Measurements from ENCODE around the gene ABCC2.

DNA sequence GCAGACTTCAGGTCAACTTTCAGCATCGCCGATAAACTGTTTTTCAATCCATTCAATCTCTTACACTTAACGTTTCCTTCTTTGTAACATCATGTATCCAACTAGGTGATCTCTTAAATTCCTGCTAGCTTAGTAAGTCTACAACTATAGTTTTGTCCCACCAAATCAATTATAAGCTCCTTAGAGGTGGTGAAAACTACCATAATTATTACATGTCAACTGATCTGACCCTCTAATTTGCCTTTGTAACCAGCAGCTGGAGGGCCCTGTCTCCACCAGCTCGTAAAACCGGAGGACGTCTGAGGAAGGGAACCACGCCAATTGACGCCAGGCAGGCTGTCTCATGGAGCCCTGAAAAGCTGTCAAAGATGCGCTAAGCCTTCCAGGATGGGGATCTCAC is 113.4 kb downstream of the ABCC2 start:
- TF ChIP-seq CTCF (IDR thresholded peaks at IDR 0.05; ENCODE audit: poor library complexity) (no peak), EZH2 (IDR thresholded peaks at IDR 0.05; ENCODE audit: borderline replicate concordance) (no peak)
